NCI-H460 (cell line): ENCODE results near the gene ZNF441. TPM values are rescaled to one million over a fixed set of nuclear protein-coding genes. Genes with fewer than 3 reads are reported as not detected.

ENCODE experiments used
- total RNA-seq: library from RNA; depleted of rRNA; stranded (reverse); fragments of >200 nt; shearing (Covaris generic); gene quantifications from 2 replicates; pipeline ENCODE4 v1.2.3, GENCODE V29; 2014; rRNA removed

Gene ZNF441
- total RNA-seq, 1 experiment from 2014 or later: not detected

Other genes starting within 250 kb of the ZNF441 start
- gene ECSIT, start 237.9 kb upstream of the ZNF441 start, total RNA-seq: 37.3 and 40.3 TPM in 2 replicates
- gene CNN1, start 228.1 kb upstream of the ZNF441 start, total RNA-seq: not detected in 2 replicates
- 31.6 and 35.3 TPM in 2 replicates for gene ELOF1, start 207.8 kb upstream of the ZNF441 start, total RNA-seq
- not detected in 2 replicates for gene ACP5, start 189.4 kb upstream of the ZNF441 start, total RNA-seq
- 9.6 and 10.9 TPM in 2 replicates for gene ZNF627, start 169.5 kb upstream of the ZNF441 start, total RNA-seq
- gene ZNF823, start 28.1 kb upstream of the ZNF441 start, total RNA-seq: 0.10 TPM in 1 of 2 replicates, not detected in the other
- not detected in 2 replicates for gene ZNF491, start 31.5 kb downstream of the ZNF441 start, total RNA-seq
- gene ZNF440, start 47.3 kb downstream of the ZNF441 start, total RNA-seq: 0.20 and 0.45 TPM in 2 replicates
- gene ZNF439, start 81.7 kb downstream of the ZNF441 start, total RNA-seq: not detected in 2 replicates
- gene ZNF69, start 120.8 kb downstream of the ZNF441 start, total RNA-seq: not detected in 2 replicates
- gene ZNF700, start 158.1 kb downstream of the ZNF441 start, total RNA-seq: 0.12 and 0.26 TPM in 2 replicates
- gene ZNF763, start 198.0 kb downstream of the ZNF441 start, total RNA-seq: not detected in 2 replicates